GM21360 (cell line): ENCODE results near the gene CERK.
"Not testable (repeated sequence)": the region's sequence is repeated elsewhere in the genome, so short reads cannot be mapped to it uniquely, and the experiment has no call there.

Experiments used
- ATAC-seq: cut with Tn5 transposase; IDR thresholded peaks from one replicate; pipeline ENCODE4 v1.9.1; 2021; ENCODE audit warnings: mild to moderate bottlenecking, moderate library complexity; ENCODE audit not compliant: unreplicated experiment

CERK gene

DNA sequence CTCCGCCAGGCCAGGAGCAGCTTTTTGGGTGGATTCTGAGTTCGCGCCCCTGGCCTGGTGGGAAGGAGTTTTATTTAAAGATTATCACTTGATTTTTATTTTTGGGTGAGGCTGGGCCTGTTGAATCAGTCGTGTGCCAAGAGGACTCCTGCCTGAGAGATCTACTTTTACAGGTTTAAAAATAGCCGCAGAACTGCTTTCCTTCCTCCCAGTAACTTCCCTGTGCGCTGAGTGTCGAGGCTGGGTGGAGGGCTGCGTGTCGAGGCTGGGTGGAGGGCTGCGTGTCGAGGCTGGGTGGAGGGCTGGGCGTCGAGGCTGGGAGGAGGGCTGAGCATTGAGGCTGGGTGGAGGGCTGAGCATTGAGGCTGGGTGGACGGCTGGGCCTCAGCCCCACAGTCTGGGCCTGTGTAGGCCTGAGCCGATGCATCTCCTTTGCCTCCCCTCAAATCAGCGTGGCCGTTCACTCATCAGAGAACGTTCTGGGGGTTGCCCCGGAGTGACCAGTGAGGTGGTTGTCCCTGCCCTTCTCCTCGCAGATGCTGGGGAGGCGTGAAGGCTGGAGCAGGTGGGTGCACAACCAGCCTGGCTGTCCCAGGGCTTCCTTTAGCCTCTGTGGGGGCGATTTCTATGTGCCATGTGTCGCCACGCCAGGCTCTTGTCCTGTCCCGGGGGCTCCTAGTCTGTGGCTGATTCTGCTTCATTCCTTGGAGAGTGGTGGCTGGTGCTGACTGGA is 87.8 kb downstream of the CERK start:
- ATAC-seq: no peak

DNA sequence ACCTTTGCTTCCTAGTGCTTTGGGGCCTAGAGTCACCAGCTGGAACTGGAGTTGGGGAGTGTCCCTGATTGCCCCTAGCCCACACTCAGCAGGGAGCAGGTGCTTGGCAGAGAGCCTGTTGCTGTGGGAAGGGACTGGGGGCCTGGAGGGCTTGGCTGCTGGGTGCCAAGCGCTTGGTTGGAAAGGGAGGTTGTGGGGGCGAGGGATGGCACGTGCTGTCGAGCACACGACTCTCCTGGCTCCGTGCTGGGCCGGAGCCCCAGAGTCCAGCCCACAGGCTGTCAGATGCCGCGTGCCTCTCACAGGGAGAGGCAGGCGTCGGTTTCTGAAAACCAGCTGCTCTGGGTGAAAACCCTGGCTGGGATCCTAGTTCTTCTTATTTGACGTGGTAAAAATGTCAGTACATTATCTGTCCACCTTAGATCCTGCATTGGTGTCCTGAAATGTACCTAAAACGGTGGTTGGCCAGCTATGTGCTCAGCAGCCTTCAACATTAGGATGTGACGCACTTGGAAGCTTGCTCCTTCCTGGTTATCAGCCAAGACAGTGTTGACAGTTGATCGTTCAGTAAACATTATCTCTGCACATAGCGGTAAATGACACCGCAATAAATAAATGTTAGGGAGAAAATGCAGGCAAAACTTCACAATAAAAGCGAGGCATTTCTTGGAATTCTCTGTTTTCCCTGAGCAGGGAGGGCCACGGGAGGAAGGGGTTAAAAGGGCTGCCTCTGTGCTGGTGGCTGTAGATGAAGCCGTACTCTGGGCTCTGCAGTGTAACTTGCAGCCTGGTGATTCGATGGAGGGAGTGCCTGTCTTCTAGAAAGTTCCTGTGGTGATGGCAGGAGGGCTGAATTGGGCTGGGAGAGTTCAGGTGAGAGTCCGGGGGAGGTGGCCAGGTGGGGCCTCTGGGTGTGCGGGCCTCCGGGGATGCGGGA is 88.6 kb downstream of the CERK start:
- ATAC-seq: no peak

GRCh38 chr22:46648225-46648820 is 89.7 kb downstream of the CERK start:
- ATAC-seq: not testable (repeated sequence)

DNA sequence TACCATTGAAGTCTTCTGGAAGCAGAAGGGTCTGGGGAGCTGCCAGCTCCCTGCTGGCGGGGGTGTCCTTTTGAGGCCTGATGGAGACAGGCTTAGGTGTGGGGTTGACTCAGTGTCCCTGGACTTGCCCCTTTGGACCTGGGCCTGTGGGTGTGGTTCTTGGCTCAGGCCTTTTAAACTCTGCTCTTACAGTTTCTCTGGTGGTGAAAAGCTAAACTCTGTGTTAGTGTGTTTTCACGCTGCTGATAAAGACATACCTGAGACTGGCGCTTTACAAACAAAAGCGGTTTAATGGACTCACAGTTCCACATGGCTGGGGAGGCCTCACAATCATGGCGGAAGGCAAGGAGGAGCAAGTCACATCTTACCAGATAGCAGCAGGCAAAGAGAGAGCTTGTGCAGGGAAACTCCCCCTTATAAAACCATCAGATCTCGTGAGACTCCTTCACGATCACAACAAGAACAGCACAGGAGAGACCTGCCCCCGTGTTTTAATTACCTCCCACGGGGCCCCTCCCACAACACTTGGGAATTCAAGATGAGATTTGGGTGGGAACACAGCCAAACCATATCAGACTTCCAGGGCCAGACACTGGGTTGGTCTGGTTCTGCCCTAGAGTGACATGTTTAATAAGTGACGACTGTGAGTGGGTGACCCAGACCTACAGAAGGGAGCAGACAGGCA is 91.4 kb downstream of the CERK start:
- ATAC-seq: no peak

DNA sequence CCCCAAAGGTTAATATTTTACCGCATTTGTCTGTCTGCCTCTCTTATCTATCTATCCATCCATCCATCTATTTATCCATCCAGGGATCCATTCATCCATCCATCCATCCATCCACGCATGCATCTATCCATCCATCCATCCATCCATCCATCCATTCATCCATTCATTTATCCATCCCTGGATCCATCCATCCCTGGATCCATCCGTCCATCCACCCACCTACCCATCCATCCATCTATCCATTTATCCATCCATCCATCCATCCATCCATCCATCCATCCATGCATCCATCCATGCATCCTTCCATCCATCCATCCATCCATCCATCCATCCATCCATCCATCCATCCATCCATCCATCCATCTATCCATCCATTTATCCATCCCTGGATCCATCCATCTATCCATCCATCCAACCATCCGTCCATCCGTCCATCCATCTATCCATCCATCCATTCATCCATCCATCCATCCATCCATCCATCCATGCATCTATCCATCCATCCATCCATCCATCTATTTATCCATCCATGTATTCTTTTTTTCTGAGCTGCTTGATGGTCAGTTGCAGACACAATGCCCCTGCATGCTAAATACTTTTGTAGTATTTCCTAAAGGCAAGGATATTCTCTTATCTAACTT is 95.1 kb downstream of the CERK start:
- ATAC-seq: not testable (repeated sequence)

GRCh38 chr22:46641811-46642266 is 96.2 kb downstream of the CERK start:
- ATAC-seq: no peak

- no peak for ATAC-seq
Observed at GRCh38 chr22:46640293-46641055, 97.6 kb downstream of the CERK start.

- no peak for ATAC-seq
Observed at GRCh38 chr22:46639843-46640242, 98.2 kb downstream of the CERK start.

- no peak for ATAC-seq
Observed at GRCh38 chr22:46638601-46639431, 99.2 kb downstream of the CERK start.

DNA sequence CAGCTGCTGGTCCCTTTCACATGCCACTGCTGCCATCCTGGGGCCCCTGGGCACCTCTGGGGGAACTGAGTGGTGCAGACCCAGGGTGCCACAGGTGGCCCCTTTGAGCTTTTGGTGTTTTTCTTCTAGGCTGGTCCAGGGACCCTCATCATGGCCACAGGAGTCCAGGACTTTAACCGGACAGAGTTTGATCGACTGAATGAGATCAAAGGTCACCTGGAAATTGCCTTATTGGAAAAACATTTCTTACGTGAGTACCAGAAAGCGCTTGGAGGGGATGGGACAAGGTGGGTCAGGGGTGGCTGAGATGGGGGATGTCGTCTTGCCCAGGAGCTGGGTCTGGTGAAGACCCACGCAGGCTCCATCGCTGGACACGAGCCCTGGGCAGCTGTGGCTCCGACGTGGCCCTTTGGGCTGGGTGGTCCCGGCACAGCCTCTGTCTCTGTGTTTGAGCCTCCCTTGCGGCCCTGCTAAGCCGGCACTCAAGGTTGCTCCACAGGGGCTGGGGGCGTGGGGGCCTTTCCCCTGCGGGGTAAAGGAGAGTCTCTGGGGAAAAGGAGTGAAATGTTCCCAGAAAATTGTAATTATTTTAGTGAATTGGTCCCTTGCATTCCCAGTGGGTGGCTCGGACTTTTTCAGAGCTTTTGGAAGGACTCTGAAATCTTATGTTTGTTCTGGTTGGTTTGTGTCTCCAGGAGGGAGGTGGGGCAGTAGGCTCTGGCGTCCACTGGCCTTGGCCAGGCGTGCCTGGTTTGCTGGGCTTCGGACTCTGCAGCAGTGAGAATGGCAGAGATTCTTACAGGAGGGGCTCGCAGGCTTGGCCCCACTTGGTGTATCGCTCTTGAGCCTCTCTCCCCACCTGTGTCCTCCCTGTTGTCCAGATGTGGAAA is 100.1 kb downstream of the CERK start:
- ATAC-seq: no peak

GRCh38 chr22:46636221-46637002 is 101.6 kb downstream of the CERK start:
- no peak for ATAC-seq

DNA sequence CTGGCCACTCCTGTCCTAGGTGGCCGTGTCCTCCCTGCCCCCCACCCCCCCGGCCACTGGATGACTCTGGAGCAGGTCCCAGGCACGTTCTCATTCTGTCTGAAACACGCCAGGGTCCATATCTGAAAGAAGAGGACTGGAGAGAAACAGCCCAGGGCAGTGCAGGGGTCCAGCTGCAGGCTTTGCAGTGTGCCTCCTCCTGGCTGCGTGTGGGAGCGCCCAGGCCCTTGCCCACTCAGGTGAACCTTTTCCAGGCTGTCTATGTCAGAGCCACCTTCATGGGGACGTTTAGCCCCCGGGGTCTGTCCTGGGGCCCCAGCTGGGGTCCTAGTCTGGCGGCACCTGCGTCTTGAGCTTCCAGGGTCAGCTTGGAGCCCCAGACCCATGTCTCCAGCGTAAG is 102.3 kb downstream of the CERK start:
- ATAC-seq: no peak

DNA sequence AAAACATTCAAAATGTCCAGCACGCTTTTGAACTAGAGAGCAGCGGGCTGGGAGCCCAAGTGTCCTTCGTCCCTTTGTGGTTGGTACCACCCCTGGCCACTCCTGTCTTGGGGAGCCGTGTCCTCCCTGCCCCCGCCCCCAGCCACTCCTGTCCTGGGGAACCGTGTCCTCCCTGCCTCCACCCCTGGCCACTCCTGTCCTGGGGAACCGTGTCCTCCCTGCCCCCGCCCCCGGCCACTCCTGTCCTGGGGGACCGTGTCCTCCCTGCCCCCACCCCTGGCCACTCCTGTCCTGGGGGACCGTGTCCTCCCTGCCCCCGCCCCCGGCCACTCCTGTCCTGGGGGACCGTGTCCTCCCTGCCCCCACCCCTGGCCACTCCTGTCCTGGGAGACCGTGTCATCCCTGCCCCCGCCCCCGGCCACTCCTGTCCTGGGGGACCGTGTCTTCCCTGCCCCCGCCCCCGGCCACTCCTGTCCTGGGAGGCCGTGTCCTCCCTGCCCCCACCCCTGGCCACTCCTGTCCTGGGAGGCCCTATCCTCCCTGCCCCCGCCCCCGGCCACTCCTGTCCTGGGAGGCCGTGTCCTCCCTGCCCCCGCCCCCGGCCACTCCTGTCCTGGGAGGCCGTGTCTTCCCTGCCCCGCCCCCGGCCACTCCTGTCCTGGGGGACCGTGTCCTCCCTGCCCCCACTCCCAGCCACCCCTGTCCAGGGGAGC is 102.9 kb downstream of the CERK start:
- not testable (repeated sequence) for ATAC-seq
